ENCODE measurements around the gene ETFA.

DNA sequence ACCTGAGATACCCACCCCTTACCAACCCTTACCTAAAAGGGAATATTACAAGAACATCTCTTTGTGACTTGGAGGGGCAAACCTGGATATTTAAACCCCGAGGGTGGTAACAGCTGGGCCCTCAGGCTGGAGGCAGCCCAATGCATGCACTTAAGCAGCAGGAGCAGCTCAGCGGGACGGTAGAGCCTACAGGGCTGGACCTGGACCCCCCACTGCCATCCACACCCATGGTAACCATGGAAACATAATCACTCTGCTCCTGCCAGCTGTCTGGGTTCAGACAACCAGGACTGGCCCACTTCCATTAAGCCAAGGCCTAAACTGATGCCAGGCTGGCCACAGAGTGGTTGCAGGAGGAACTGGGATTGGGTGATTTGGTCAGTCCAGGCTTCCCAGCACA, 52.8 kb downstream of the ETFA start:
- no peak for TF ChIP-seq SP1 (IDR thresholded peaks at IDR 0.05)
- TF ChIP-seq SUZ12 (IDR thresholded peaks at IDR 0.05), result no peak
- TF ChIP-seq BHLHE40 (IDR thresholded peaks at IDR 0.05; ENCODE audit: borderline replicate concordance), result no peak
- no peak for TF ChIP-seq FOXM1 (IDR thresholded peaks at IDR 0.05; ENCODE audit: borderline replicate concordance)
- TF ChIP-seq, protein P1, sequence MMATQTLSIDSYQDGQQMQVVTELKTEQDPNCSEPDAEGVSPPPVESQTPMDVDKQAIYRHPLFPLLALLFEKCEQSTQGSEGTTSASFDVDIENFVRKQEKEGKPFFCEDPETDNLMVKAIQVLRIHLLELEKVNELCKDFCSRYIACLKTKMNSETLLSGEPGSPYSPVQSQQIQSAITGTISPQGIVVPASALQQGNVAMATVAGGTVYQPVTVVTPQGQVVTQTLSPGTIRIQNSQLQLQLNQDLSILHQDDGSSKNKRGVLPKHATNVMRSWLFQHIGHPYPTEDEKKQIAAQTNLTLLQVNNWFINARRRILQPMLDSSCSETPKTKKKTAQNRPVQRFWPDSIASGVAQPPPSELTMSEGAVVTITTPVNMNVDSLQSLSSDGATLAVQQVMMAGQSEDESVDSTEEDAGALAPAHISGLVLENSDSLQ (IDR thresholded peaks at IDR 0.05), result no peak
- no peak for TF ChIP-seq TARDBP (IDR thresholded peaks at IDR 0.05)
- no peak for TF ChIP-seq CTBP1 (IDR thresholded peaks at IDR 0.05; ENCODE audit: borderline replicate concordance)
